Measurements from ENCODE around the gene GNG7.

The GNG7 gene

GRCh38 chr19:2631213-2631821, 71.2 kb downstream of the GNG7 start:
- Histone ChIP-seq H3K36me3 (ENCODE audit: control insufficient read depth, low read length) (peaks cover 59% of the 10 kb centered on the region), H3K9me3 (ENCODE audit: control insufficient read depth, insufficient read depth, low read length) (peaks cover 27% of the 10 kb centered on the region), H3K9me2 (replicated peaks; ENCODE audit: control insufficient read depth, low read length) (no peaks in the 10 kb centered on the region), H3K27ac (ENCODE audit: low read depth, low read length) (peak overlapping the region; percentile 92), H3K4me3 (ENCODE audit: low read length) (peak overlapping the region; percentile 4; the same call in 1 of the 2 replicates), H3K4me1 (ENCODE audit: control insufficient read depth, low read length) (peaks cover 100% of the 10 kb centered on the region), H3K4me2 (ENCODE audit: low read length) (peak overlapping the region; percentile 83), H4K20me1 (ENCODE audit: control insufficient read depth, insufficient read depth, low read depth, low read length) (peaks cover 3% of the 10 kb centered on the region; the same call in 1 of the 2 replicates), H3F3A (ENCODE audit: control insufficient read depth, insufficient read depth) (peaks cover 46% of the 10 kb centered on the region), H3K27me3 (ENCODE audit: control insufficient read depth, low read length) (no peaks in the 10 kb centered on the region), H3K79me2 (ENCODE audit: control insufficient read depth, low read length) (peaks cover 97% of the 10 kb centered on the region)
- TF ChIP-seq CTCF (IDR thresholded peaks at IDR 0.05; ENCODE audit: low read depth, low read length, poor library complexity, severe bottlenecking): peak; percentile 42
- TF ChIP-seq EZH2phosphoT487 (IDR thresholded peaks at IDR 0.05; ENCODE audit: borderline replicate concordance, low read length): no peak

GRCh38 chr19:2630352-2631001, 72.0 kb downstream of the GNG7 start:
- Histone ChIP-seq H4K20me1 (ENCODE audit: control insufficient read depth, insufficient read depth, low read depth, low read length) (no peaks in the 10 kb centered on the region), H3F3A (ENCODE audit: control insufficient read depth, insufficient read depth) (peaks cover 48% of the 10 kb centered on the region), H3K9me2 (replicated peaks; ENCODE audit: control insufficient read depth, low read length) (no peaks in the 10 kb centered on the region), H3K4me2 (ENCODE audit: low read length) (peak overlapping the region; percentile 9), H3K9me3 (ENCODE audit: control insufficient read depth, insufficient read depth, low read length) (peaks cover 27% of the 10 kb centered on the region), H3K4me1 (ENCODE audit: control insufficient read depth, low read length) (peaks cover 100% of the 10 kb centered on the region), H3K36me3 (ENCODE audit: control insufficient read depth, low read length) (peaks cover 62% of the 10 kb centered on the region), H3K79me2 (ENCODE audit: control insufficient read depth, low read length) (peaks cover 96% of the 10 kb centered on the region), H3K4me3 (ENCODE audit: low read length) (peak overlapping the region; percentile 4; the same call in 1 of the 2 replicates), H3K27me3 (ENCODE audit: control insufficient read depth, low read length) (no peaks in the 10 kb centered on the region), H3K27ac (ENCODE audit: low read depth, low read length) (peak overlapping the region; percentile 92)
- no peak for TF ChIP-seq CTCF (IDR thresholded peaks at IDR 0.05; ENCODE audit: low read depth, low read length, poor library complexity, severe bottlenecking)

GRCh38 chr19:2629491-2630351, 72.8 kb downstream of the GNG7 start:
- H3K9me3 ChIP-seq (ENCODE audit: control insufficient read depth, insufficient read depth, low read length): peaks cover 27% of the 10 kb centered on the region

More at GRCh38 chr19:2629491-2630351, 72.8 kb downstream of the GNG7 start:
- Histone ChIP-seq H3K27ac (ENCODE audit: low read depth, low read length) (peak overlapping the region; percentile 92), H3F3A (ENCODE audit: control insufficient read depth, insufficient read depth) (peaks cover 54% of the 10 kb centered on the region), H3K36me3 (ENCODE audit: control insufficient read depth, low read length) (peaks cover 62% of the 10 kb centered on the region), H3K4me3 (ENCODE audit: low read length) (no peak overlapping the region), H4K20me1 (ENCODE audit: control insufficient read depth, insufficient read depth, low read depth, low read length) (no peaks in the 10 kb centered on the region), H3K4me2 (ENCODE audit: low read length) (peak overlapping the region; percentile 4; the same call in 1 of the 2 replicates), H3K4me1 (ENCODE audit: control insufficient read depth, low read length) (peaks cover 100% of the 10 kb centered on the region), H3K79me2 (ENCODE audit: control insufficient read depth, low read length) (peaks cover 91% of the 10 kb centered on the region), H3K27me3 (ENCODE audit: control insufficient read depth, low read length) (no peaks in the 10 kb centered on the region), H3K9me2 (replicated peaks; ENCODE audit: control insufficient read depth, low read length) (no peaks in the 10 kb centered on the region)
- TF ChIP-seq EZH2phosphoT487 (IDR thresholded peaks at IDR 0.05; ENCODE audit: borderline replicate concordance, low read length) (no peak), CTCF (IDR thresholded peaks at IDR 0.05; ENCODE audit: low read depth, low read length, poor library complexity, severe bottlenecking) (no peak)

Data from DOHH2 (cell line).